NCI-H1092 (cell line): ENCODE data around the gene FOXO3.
A peak's percentile ranks its signal among the peaks of the same experiment; 100 is the strongest.
"Not testable (repeated sequence)": the region's sequence is repeated elsewhere in the genome, so short reads cannot be mapped to it uniquely, and the experiment has no call there.

Experiments
- DNase-seq: peaks from one replicate; lab custom pipeline; 2025; lab: John Stamatoyannopoulos, UW

The FOXO3 gene

GRCh38 chr6:108556250-108556649 lies 4.5 kb upstream of the FOXO3 start:
- DNase-seq = no peak

DNA sequence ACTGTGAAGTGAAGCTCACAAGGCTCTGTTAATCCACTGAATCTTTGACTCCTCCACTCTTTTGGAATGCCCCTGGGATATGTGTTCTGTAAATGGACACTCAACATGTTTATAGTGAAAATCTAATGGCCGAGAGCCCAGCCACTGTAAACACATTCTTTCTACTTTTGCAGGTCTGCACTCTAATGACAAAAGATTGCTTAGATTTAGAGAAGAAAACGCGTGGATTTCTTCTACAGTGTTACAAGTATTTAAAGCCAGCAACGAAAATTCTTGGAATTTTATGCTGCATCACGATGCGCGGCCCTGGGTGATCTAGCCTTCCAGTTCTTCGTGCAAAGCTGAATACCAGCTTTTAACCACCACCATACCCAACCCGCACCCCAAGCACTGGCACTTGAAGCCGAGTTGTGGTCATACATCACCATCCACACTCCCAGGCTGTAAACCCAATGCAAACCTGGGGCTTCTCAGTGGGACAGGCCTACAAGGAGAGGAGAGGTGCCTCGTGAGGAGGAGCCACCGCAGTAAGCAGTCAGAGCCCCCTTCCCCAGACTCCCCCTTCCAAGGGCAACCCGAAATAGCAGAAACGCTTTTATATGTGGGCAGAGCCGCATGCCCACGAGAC lies 3.7 kb upstream of the FOXO3 start:
- no peak for DNase-seq

- peak; percentile 11 for DNase-seq
These were observed 3.0 kb upstream of the FOXO3 start for GRCh38 chr6:108557494-108558371.

GRCh38 chr6:108558372-108559096 lies 2.2 kb upstream of the FOXO3 start:
- DNase-seq = peak; percentile 95

GRCh38 chr6:108559097-108559883 lies 1.4 kb upstream of the FOXO3 start:
- DNase-seq = peak; percentile 76

GRCh38 chr6:108559884-108560462 lies 744 bp upstream of the FOXO3 start:
- peak; percentile 72 for DNase-seq

DNA sequence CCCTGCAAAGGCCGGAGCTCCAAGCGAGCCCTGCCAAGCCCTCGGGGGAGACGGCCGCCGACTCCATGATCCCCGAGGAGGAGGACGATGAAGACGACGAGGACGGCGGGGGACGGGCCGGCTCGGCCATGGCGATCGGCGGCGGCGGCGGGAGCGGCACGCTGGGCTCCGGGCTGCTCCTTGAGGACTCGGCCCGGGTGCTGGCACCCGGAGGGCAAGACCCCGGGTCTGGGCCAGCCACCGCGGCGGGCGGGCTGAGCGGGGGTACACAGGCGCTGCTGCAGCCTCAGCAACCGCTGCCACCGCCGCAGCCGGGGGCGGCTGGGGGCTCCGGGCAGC lies 561 bp downstream of the FOXO3 start:
- not testable (repeated sequence) for DNase-seq

DNA sequence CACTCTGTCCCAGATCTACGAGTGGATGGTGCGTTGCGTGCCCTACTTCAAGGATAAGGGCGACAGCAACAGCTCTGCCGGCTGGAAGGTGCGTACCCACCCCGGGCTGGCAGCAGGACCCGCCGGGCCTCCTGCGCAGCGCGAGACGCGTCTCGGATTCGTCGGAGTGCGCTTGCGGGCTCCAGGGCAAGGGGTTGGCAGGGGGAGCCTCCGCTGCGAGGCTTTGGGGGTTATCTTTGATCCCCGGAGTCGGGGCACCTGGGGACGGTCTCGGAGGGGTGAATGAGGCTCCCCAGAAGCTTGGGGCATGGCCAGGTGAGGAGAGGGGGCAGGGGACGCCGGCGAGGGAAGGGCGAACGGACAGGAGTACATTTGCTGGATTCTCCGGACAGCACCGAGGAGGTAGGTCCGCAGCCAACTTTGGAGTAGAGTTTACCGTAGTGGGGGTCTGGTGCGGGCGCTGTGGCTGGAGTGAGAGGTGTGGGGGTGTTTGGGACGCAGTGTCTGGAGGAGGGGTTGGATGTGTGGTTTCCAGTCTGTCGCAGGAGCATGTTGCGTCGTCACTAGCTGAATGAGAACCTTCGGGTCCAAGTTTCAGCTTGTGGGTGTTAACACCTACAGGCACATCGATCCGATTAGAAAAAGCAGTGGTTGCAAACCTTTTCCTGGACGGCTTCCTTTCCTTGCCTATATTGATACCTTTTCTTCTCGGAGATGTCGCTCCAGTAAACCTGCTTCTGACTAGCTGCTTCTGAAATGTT lies 1.2 kb downstream of the FOXO3 start:
- no peak for DNase-seq

- DNase-seq = no peak
These were observed 1.8 kb downstream of the FOXO3 start for GRCh38 chr6:108562503-108562993.

GRCh38 chr6:108563292-108563691 lies 2.6 kb downstream of the FOXO3 start:
- DNase-seq = no peak

DNA sequence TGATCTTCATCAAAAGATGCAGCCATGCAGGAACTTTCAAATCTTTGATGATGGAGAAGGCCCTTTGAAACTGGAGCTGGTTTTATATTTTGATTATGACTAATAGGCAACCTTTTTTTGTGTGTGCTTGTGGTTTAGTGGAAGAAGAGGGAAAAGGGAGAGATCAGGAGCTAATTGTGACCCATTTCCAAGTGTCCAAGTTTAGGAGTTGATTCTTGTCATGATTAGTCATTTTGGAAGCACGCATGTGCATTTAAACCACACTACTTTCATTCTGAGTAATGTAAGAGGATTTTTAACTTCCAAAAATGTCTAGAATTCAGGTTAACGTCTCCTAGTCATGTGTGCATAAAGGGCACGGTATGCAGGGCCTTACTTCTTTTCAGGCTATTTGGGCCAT lies 3.5 kb downstream of the FOXO3 start:
- DNase-seq = no peak

GRCh38 chr6:108565091-108565766 lies 4.5 kb downstream of the FOXO3 start:
- DNase-seq = no peak

DNA sequence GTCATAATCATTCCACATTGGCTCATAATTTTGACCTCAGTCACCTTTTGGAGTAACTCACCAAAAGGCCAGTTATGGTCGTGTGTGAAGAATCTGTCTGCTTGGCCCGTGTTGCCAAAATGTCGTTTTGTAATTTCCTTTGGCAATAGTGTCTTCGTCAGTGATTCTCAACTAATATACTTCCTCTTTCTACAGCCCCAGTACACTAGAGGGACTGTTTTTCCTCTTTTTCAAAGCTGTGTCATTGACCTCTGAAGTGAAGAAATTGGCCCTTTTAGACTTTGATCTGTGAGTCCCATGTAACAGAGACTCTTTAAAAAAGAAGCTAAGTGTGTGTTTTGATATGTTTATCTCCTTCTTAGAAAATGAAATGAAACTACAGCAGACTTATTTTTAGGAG lies 5.2 kb downstream of the FOXO3 start:
- no peak for DNase-seq

- no peak for DNase-seq
These were observed 5.7 kb downstream of the FOXO3 start for GRCh38 chr6:108566406-108566805.

DNA sequence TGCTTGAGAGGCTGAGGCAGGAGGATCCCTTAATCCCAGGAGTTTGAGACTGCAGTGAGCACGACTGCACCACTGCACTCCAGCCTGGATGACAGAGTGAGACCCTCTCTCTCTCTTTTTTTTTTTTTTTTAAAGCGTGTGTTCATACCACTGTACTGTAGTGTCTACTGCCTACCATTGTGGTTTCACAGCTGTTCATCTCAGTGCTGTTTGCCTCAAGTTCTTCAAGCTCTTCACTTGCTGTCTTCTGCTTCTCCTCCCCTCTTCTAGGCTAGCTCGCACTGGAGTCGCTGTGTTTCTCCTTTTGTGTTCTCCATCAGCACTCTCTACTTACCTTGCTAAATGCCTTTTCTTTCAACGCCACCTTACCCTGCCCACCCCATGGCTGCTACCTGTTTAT lies 7.4 kb downstream of the FOXO3 start:
- DNase-seq = no peak

- DNase-seq = no peak
These were observed 8.0 kb downstream of the FOXO3 start for GRCh38 chr6:108568551-108569305.

DNA sequence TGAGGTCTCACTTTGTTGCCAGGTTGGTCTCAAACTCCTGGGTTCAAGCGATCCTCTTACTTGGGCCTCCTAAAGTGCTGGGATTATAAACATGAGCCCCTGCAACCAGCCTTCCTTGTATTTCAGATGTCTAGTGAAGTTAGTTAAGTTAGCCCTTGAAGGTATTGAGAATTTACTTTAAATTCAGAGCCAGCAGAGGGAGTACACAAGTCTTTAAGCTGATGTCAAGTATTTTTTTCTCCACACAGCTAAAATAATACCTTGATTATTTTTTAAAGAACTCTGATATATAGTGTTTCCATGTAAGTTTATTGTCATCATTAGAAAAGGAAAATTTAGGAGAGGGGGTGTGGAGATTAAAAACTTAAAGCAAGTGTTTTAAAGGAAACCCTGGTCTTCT lies 9.8 kb downstream of the FOXO3 start:
- DNase-seq = no peak

- DNase-seq = no peak
These were observed 13.9 kb downstream of the FOXO3 start for GRCh38 chr6:108574457-108575141.

DNA sequence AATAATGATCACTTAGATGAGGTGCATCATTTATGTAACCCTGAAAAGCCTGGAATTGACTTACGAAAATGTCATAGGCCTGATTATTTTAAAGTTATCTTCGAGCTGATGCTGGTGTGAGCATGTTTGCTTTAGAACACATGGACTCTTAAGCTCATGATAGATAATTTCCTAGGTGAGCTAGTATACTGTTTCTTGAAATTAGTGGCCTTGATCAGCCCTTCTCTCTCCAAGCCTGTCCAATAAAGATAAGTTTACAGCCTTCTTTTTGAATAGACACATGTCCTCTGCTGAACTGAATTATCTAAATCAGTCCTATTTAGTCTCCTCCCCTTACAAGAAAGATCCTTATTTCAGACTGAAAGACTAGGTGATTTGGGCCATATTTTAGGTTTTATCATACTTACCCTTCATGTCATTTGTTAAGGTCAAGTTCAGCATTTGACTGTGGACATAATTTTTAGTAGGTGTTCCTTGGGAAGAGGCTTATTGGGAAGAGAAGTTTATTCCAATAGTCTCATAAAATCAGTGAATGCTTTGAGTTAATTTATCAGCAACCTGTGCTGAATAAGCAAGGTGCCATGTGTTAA lies 15.3 kb downstream of the FOXO3 start:
- no peak for DNase-seq
